Measurements from ENCODE around the gene INTS14.
"Not testable (repeated sequence)": the region's sequence is repeated elsewhere in the genome, so short reads cannot be mapped to it uniquely, and the experiment has no call there.

INTS14 gene

GRCh38 chr15:65579762-65580161, 31.2 kb downstream of the INTS14 start:
- no peak for DNase-seq (ENCODE audit: low read depth in 2 of 2)

- no peak for DNase-seq (ENCODE audit: low read depth in 2 of 2)
These were observed 31.8 kb downstream of the INTS14 start for GRCh38 chr15:65578904-65579728.

GRCh38 chr15:65577129-65577996, 33.6 kb downstream of the INTS14 start:
- DNase-seq (ENCODE audit: low read depth in 2 of 2), result no peak

- no peak for DNase-seq (ENCODE audit: low read depth in 2 of 2)
These were observed 34.3 kb downstream of the INTS14 start for GRCh38 chr15:65576664-65577063.

- no peak for DNase-seq (ENCODE audit: low read depth in 2 of 2)
These were observed 39.0 kb downstream of the INTS14 start for GRCh38 chr15:65571971-65572370.

GRCh38 chr15:65569728-65570127, 41.2 kb downstream of the INTS14 start:
- no peak for DNase-seq (ENCODE audit: low read depth in 2 of 2)

GRCh38 chr15:65561934-65562333, 49.0 kb downstream of the INTS14 start:
- no peak for DNase-seq (ENCODE audit: low read depth in 2 of 2)

- DNase-seq (ENCODE audit: low read depth in 2 of 2), result no peak
These were observed 51.0 kb downstream of the INTS14 start for GRCh38 chr15:65559941-65560340.

- no peak for DNase-seq (ENCODE audit: low read depth in 2 of 2)
These were observed 51.8 kb downstream of the INTS14 start for GRCh38 chr15:65558997-65559760.

GRCh38 chr15:65558336-65558735, 52.6 kb downstream of the INTS14 start:
- DNase-seq (ENCODE audit: low read depth in 2 of 2), result no peak

- no peak for DNase-seq (ENCODE audit: low read depth in 2 of 2)
These were observed 54.3 kb downstream of the INTS14 start for GRCh38 chr15:65556622-65557021.

GRCh38 chr15:65553691-65554090, 57.2 kb downstream of the INTS14 start:
- no peak for DNase-seq (ENCODE audit: low read depth in 2 of 2)

GRCh38 chr15:65552851-65553250, 58.1 kb downstream of the INTS14 start:
- not testable (repeated sequence) for DNase-seq (ENCODE audit: low read depth in 2 of 2)

GRCh38 chr15:65551183-65551582, 59.7 kb downstream of the INTS14 start:
- no peak for DNase-seq (ENCODE audit: low read depth in 2 of 2)

- no peak for DNase-seq (ENCODE audit: low read depth in 2 of 2)
These were observed 60.2 kb downstream of the INTS14 start for GRCh38 chr15:65550681-65551098.

- DNase-seq (ENCODE audit: low read depth in 2 of 2), result not testable (repeated sequence)
These were observed 61.6 kb downstream of the INTS14 start for GRCh38 chr15:65549288-65549687.

- DNase-seq (ENCODE audit: low read depth in 2 of 2), result no peak
These were observed 63.1 kb downstream of the INTS14 start for GRCh38 chr15:65547841-65548240.

- no peak for DNase-seq (ENCODE audit: low read depth in 2 of 2)
These were observed 69.6 kb downstream of the INTS14 start for GRCh38 chr15:65541231-65541820.

- no peak for DNase-seq (ENCODE audit: low read depth in 2 of 2)
These were observed 70.6 kb downstream of the INTS14 start for GRCh38 chr15:65540314-65540713.

- no peak for DNase-seq (ENCODE audit: low read depth in 2 of 2)
These were observed 75.7 kb downstream of the INTS14 start for GRCh38 chr15:65535192-65535591.

GRCh38 chr15:65533057-65533756, 77.7 kb downstream of the INTS14 start:
- DNase-seq (ENCODE audit: low read depth in 2 of 2), result no peak

All from activated CD4-positive, alpha-beta T cell treated with anti-CD3 and anti-CD28 coated beads for 24 hours (primary cell).